Kidney epithelial cell (primary cell): Measurements from ENCODE around the gene CARMIL1. TPM values are rescaled to one million over a fixed set of nuclear protein-coding genes. Genes with fewer than 3 reads are reported as not detected.

Source experiments
- DNase-seq: peaks from one replicate; pipeline ENCODE4 v3.0.0-alpha.2; 2010; ENCODE audit warnings: low read depth
- H3K27me3 ChIP-seq: 2 replicates; pipeline ENCODE4 v1.6.0; 2011; ENCODE audit warnings: low read length; ENCODE audit not compliant: control insufficient read depth, insufficient read depth
- H3K36me3 ChIP-seq: 2 replicates; pipeline ENCODE4 v1.5.1; 2011; ENCODE audit warnings: low read length; ENCODE audit not compliant: control insufficient read depth, insufficient read depth
- H3K4me3 ChIP-seq: 2 replicates; pipeline ENCODE4 v1.5.1; 2011; ENCODE audit warnings: low read depth, mild to moderate bottlenecking, control low read depth, low read length
- total RNA-seq: library from RNA; depleted of rRNA; stranded (reverse); fragments of >200 nt; gene quantifications from 2 replicates; pipeline ENCODE4 v1.2.3, GENCODE V29; 2015
- TF ChIP-seq, protein P1 (sequence below): IDR thresholded peaks from 2 replicates; pipeline ENCODE4 v1.5.1; 2011; ENCODE audit warnings: mild to moderate bottlenecking, moderate library complexity, low read length, control low read depth, inconsistent platforms; ENCODE audit not compliant: insufficient read depth, poor library complexity, severe bottlenecking

Gene CARMIL1
- total RNA-seq, 1 donor from 2014 or later, result 14.7 TPM

DNA sequence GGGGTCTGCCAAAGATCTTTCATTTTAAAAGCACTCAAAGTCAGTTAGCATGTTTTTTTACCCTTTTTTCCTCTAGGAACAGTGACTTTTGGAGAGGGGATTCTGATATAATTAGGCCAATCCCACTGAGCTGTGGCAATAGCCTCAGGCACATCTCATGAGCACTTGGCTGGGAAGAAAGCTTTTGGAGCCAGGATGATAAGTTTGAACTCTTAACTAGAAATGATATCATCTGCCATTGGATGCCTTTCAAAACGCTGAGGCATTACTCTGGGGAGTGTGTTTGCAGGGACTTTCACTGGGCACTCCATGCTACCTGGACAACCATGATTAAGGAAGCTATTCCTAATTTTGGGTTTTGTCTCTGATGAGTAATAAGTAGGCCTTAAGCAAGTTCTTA lies 376.5 kb downstream of the CARMIL1 start:
- Histone ChIP-seq H3K27me3 (peaks cover 6% of the 10 kb centered on the region), H3K4me3 (no peak overlapping the region), H3K36me3 (no peaks in the 10 kb centered on the region)
- TF ChIP-seq, protein P1, sequence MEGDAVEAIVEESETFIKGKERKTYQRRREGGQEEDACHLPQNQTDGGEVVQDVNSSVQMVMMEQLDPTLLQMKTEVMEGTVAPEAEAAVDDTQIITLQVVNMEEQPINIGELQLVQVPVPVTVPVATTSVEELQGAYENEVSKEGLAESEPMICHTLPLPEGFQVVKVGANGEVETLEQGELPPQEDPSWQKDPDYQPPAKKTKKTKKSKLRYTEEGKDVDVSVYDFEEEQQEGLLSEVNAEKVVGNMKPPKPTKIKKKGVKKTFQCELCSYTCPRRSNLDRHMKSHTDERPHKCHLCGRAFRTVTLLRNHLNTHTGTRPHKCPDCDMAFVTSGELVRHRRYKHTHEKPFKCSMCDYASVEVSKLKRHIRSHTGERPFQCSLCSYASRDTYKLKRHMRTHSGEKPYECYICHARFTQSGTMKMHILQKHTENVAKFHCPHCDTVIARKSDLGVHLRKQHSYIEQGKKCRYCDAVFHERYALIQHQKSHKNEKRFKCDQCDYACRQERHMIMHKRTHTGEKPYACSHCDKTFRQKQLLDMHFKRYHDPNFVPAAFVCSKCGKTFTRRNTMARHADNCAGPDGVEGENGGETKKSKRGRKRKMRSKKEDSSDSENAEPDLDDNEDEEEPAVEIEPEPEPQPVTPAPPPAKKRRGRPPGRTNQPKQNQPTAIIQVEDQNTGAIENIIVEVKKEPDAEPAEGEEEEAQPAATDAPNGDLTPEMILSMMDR, result no peak
- no peak for DNase-seq

DNA sequence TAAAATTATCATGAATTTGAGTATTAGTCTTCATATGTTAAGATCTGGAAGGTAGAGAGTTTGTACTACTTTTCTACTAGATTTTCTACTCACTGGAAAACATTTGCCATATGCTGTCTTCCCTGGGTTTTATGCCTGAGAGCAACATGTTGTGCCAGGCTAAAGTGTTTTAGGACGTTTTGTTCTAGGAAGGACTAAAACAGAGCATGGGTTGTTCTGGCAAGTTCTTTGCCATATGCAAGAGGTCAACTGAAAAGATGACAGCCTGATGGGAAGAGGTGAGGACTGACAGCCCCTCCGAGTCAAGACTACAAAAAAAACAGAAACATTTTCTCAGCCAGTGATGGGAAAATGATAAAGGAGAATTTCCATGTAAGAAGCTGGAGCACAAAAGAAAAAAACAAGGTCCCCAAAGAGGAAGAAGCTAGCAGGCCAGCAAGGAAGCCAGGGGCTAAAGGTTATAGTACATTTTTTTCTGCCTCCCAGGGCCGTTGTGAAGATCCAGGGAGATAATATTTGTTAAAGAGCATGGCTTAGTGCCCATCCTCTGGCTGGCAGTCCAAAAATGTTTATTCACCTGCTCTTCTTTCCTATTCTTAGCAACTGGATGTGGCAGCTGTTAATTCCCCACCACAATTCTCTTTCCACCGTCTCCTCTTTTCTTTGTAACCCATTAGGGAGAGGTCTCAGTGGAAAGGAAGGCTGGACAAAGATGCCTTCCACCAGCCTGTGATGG lies 380.6 kb downstream of the CARMIL1 start:
- TF ChIP-seq, protein P1, result no peak
- Histone ChIP-seq H3K4me3 (no peak overlapping the region), H3K27me3 (no peaks in the 10 kb centered on the region), H3K36me3 (no peaks in the 10 kb centered on the region)
- DNase-seq, result no peak

DNA sequence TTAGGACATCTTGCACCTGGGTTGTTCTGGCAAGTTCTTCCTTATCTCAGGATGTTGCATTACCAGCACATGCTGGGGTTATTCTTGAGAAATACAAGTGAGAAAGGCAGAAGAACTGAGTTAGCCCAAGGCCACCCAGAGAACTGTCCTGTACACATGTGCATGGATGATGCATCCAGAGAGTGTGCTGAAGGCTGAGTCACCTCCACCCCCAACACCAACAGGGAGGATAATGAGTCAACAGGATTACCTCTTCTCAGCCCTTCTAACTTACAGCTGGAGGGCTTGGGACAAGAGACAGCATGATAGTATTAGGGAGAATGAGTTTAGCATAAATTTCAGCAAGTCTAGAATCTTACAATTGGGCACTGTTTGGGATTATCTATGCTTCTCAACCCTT lies 381.3 kb downstream of the CARMIL1 start:
- Histone ChIP-seq H3K36me3 (no peaks in the 10 kb centered on the region), H3K4me3 (no peak overlapping the region), H3K27me3 (no peaks in the 10 kb centered on the region)
- peak; percentile 63 for DNase-seq
- TF ChIP-seq, protein P1, result no peak

DNA sequence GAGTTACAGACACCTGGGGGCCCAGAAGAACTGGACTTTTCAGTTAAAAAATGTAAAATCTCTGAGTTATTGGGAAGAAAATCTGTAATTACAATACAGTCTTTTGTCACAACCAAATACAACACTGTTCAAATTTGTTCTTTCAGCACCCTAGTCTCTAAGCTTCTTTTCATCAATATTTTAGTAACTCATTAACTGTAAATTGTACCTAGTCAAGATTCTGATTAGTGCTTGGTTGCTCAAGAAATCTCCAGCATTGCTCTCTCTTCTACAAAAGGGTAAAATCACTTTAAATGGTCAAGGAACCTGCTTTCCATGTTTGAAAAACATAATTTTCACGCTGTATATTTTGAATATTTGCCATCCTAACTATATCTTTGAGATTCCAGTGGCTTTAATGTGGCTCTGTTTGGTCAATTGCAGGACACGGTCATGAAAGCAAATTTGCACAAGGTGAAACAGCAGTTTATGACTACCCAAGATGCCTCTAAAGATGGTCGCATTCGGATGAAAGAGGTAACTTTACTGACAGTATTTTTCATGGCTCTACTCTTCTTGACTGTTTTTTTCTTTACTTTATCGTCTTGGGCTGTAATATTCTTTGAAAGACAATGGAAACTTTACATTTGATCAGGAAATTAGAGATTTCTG lies 382.1 kb downstream of the CARMIL1 start:
- no peak for DNase-seq
- H3K4me3 ChIP-seq, result no peak overlapping the region
- H3K27me3 ChIP-seq, result no peaks in the 10 kb centered on the region
- H3K36me3 ChIP-seq, result no peaks in the 10 kb centered on the region
- TF ChIP-seq, protein P1, result no peak

DNA sequence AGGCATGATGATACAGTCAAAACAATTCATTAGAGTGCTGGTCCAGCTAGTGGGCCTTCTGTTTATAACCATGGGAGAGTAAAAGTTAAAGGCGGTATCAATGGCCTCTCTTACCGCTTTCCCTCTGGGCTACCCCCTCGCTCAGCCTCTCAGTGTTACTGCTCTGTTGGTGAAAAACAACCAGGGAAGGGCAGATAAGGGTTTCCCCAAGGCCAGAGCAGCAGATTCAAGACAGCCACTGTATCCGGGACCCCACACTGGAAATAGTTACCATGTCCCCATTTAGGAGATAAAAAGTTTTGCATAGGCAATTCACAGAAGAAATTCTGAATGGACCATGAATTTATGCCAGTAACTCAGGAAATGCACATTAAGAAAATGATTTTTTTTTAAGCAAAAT lies 386.3 kb downstream of the CARMIL1 start:
- Histone ChIP-seq H3K4me3 (no peak overlapping the region), H3K27me3 (no peaks in the 10 kb centered on the region), H3K36me3 (no peaks in the 10 kb centered on the region)
- no peak for DNase-seq
- TF ChIP-seq, protein P1, result no peak
